ENCODE data around the gene SPECC1L. TPM values are rescaled to one million over a fixed set of nuclear protein-coding genes. Genes with fewer than 3 reads are reported as not detected.

Gene SPECC1L
- total RNA-seq, 1 donor from 2014 or later = 69.2 TPM

DNA sequence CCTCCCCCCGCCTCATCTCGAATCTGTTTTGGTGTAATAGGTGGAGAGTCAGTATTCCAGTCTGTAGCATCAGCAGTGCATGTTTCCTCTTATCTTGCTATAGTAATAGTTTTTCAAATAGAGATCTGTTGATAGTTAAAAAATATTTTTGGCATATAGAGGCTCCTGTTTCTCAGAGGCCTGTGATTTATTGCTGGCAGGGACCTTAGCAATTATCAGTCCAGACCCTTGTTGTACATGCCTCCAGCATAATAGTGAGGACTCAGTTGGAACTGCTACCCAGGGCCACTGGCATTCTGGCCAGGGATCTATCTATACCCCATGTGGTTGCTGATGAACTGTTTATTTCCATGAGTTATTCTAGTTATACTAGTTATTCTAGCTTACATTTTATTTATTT is 52.6 kb downstream of the SPECC1L start:
- no peak for FAIRE-seq
- Histone ChIP-seq H3K27me3 (ENCODE audit: insufficient read depth, low read length) (no peaks in the 10 kb centered on the region), H3K36me3 (ENCODE audit: insufficient read depth, low read length) (peaks cover 15% of the 10 kb centered on the region), H3K9me3 (ENCODE audit: insufficient read depth, low read depth, low read length) (no peaks in the 10 kb centered on the region), H3K79me2 (ENCODE audit: insufficient read depth, low read length) (peaks cover 10% of the 10 kb centered on the region), H2AFZ (ENCODE audit: low read depth, low read length) (no peak overlapping the region), H3K4me1 (ENCODE audit: insufficient read depth, low read length) (peaks cover 7% of the 10 kb centered on the region), H3K27ac (ENCODE audit: low read depth, low read length) (no peak overlapping the region), H3K4me2 (ENCODE audit: low read length) (no peak overlapping the region), H4K20me1 (ENCODE audit: insufficient read depth, low read length) (peaks cover 19% of the 10 kb centered on the region), H3K4me3 (ENCODE audit: insufficient read depth, low read depth, low read length) (no peak overlapping the region), H3K9ac (ENCODE audit: low read length) (no peak overlapping the region)
- Mint-ChIP-seq H3K4me1 (ENCODE audit: low read depth, unreplicated experiment) (peaks cover 3% of the 10 kb centered on the region), H3K27me3 (ENCODE audit: low read depth, unreplicated experiment) (no peaks in the 10 kb centered on the region), H3K4me3 (ENCODE audit: unreplicated experiment) (no peak overlapping the region), H3K27ac (ENCODE audit: unreplicated experiment) (no peak overlapping the region), H3K36me3 (ENCODE audit: low read depth, unreplicated experiment) (peaks cover 15% of the 10 kb centered on the region), H3K9me3 (ENCODE audit: unreplicated experiment) (peaks cover 3% of the 10 kb centered on the region)
- TF ChIP-seq EZH2 (IDR thresholded peaks at IDR 0.05; ENCODE audit: insufficient read depth, low read length) (no peak), CTCF (IDR thresholded peaks at IDR 0.05; ENCODE audit: insufficient read depth, low read depth, low read length) (no peak)
- DNase-seq (ENCODE audit: low read depth) = no peak

GRCh38 chr22:24323695-24324094 is 53.1 kb downstream of the SPECC1L start:
- Mint-ChIP-seq H3K27ac (ENCODE audit: unreplicated experiment) (no peak overlapping the region), H3K27me3 (ENCODE audit: low read depth, unreplicated experiment) (no peaks in the 10 kb centered on the region), H3K4me1 (ENCODE audit: low read depth, unreplicated experiment) (peaks cover 3% of the 10 kb centered on the region), H3K4me3 (ENCODE audit: unreplicated experiment) (no peak overlapping the region), H3K36me3 (ENCODE audit: low read depth, unreplicated experiment) (peaks cover 13% of the 10 kb centered on the region), H3K9me3 (ENCODE audit: unreplicated experiment) (peaks cover 3% of the 10 kb centered on the region)
- no peak for DNase-seq (ENCODE audit: low read depth)
- FAIRE-seq = no peak
- peaks cover 7% of the 10 kb centered on the region for H3K4me1 ChIP-seq (ENCODE audit: insufficient read depth, low read length)
- H2AFZ ChIP-seq (ENCODE audit: low read depth, low read length) = no peak overlapping the region
- H3K4me2 ChIP-seq (ENCODE audit: low read length) = no peak overlapping the region
- H3K9me3 ChIP-seq (ENCODE audit: insufficient read depth, low read depth, low read length) = no peaks in the 10 kb centered on the region
- TF ChIP-seq EZH2 (IDR thresholded peaks at IDR 0.05; ENCODE audit: insufficient read depth, low read length) = no peak
- TF ChIP-seq CTCF (IDR thresholded peaks at IDR 0.05; ENCODE audit: insufficient read depth, low read depth, low read length) = no peak
- H4K20me1 ChIP-seq (ENCODE audit: insufficient read depth, low read length) = peaks cover 16% of the 10 kb centered on the region
- H3K79me2 ChIP-seq (ENCODE audit: insufficient read depth, low read length) = peaks cover 10% of the 10 kb centered on the region
- no peak overlapping the region for H3K4me3 ChIP-seq (ENCODE audit: insufficient read depth, low read depth, low read length)
- peaks cover 18% of the 10 kb centered on the region for H3K36me3 ChIP-seq (ENCODE audit: insufficient read depth, low read length)
- no peaks in the 10 kb centered on the region for H3K27me3 ChIP-seq (ENCODE audit: insufficient read depth, low read length)
- no peak overlapping the region for H3K9ac ChIP-seq (ENCODE audit: low read length)
- H3K27ac ChIP-seq (ENCODE audit: low read depth, low read length) = no peak overlapping the region

DNA sequence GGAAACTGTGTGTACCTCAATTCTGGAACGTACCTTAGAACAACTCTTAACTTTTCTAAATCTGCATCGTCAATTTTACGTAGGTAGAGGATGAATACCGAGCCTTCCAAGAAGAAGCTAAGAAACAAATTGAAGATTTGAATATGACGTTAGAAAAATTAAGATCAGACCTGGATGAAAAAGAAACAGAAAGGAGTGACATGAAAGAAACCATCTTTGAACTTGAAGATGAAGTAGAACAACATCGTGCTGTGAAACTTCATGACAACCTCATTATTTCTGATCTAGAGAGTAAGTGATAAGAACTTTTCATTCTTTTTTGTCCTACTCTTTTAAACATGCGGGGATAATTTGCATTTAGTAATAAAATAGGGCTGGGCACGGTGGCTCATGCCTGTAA is 53.5 kb downstream of the SPECC1L start:
- Histone ChIP-seq H3K9ac (ENCODE audit: low read length) (no peak overlapping the region), H3K4me1 (ENCODE audit: insufficient read depth, low read length) (peaks cover 7% of the 10 kb centered on the region), H3K79me2 (ENCODE audit: insufficient read depth, low read length) (peaks cover 10% of the 10 kb centered on the region), H4K20me1 (ENCODE audit: insufficient read depth, low read length) (peaks cover 11% of the 10 kb centered on the region), H2AFZ (ENCODE audit: low read depth, low read length) (no peak overlapping the region), H3K27me3 (ENCODE audit: insufficient read depth, low read length) (no peaks in the 10 kb centered on the region), H3K27ac (ENCODE audit: low read depth, low read length) (no peak overlapping the region), H3K4me3 (ENCODE audit: insufficient read depth, low read depth, low read length) (no peak overlapping the region), H3K9me3 (ENCODE audit: insufficient read depth, low read depth, low read length) (no peaks in the 10 kb centered on the region), H3K4me2 (ENCODE audit: low read length) (no peak overlapping the region), H3K36me3 (ENCODE audit: insufficient read depth, low read length) (peaks cover 21% of the 10 kb centered on the region)
- FAIRE-seq (no peak), DNase-seq (ENCODE audit: low read depth) (no peak)
- Mint-ChIP-seq H3K36me3 (ENCODE audit: low read depth, unreplicated experiment) (peaks cover 9% of the 10 kb centered on the region), H3K9me3 (ENCODE audit: unreplicated experiment) (no peaks in the 10 kb centered on the region), H3K4me3 (ENCODE audit: unreplicated experiment) (no peak overlapping the region), H3K27ac (ENCODE audit: unreplicated experiment) (no peak overlapping the region), H3K27me3 (ENCODE audit: low read depth, unreplicated experiment) (no peaks in the 10 kb centered on the region), H3K4me1 (ENCODE audit: low read depth, unreplicated experiment) (peaks cover 3% of the 10 kb centered on the region)
- TF ChIP-seq EZH2 (IDR thresholded peaks at IDR 0.05; ENCODE audit: insufficient read depth, low read length) (no peak), CTCF (IDR thresholded peaks at IDR 0.05; ENCODE audit: insufficient read depth, low read depth, low read length) (no peak)
